Peyer's patch (tissue), 4 donors: Measurements from ENCODE around the gene TBC1D2. TPM values are rescaled to one million over a fixed set of nuclear protein-coding genes. Genes with fewer than 3 reads are reported as not detected.

Experiments
- DNase-seq, 3 donors: peaks; one replicate each; pipeline ENCODE4 v3.0.0-alpha.2; 2017 to 2019
- H3K27ac ChIP-seq, 4 donors: fragments of 200-600 bp; sonication (generic); one replicate each; pipeline ENCODE4 v1.5.1; 2016 to 2019
- H3K27me3 ChIP-seq, 2 donors: fragments of 200-600 bp; sonication (generic); one replicate each; pipeline ENCODE4 v1.5.1; 2019
- H3K36me3 ChIP-seq, 3 donors: fragments of 200-600 bp; sonication (generic); one replicate each; pipeline ENCODE4 v1.5.1; 2016 to 2019
- H3K4me1 ChIP-seq, 4 donors: fragments of 200-600 bp; sonication (generic); one replicate each; pipeline ENCODE4 v1.5.1; 2016 to 2019
- H3K4me3 ChIP-seq, 4 donors: fragments of 200-600 bp; sonication (generic); 1 replicate in 3 of 4; 2 replicates in 1 of 4; pipeline ENCODE4 v1.5.1; 2016 to 2019; ENCODE audit warnings: mild to moderate bottlenecking in 1 of 4
- H3K9me3 ChIP-seq, 4 donors: fragments of 200-600 bp; sonication (generic); one replicate each; pipeline ENCODE4 v1.5.1; 2016 to 2019; ENCODE audit warnings: mild to moderate bottlenecking in 1 of 4
- CTCF ChIP-seq, 6 experiments: fragments of 450-650 bp in 4 of 6; fragments of 200-600 bp in 2 of 6; sonication (generic) in 1 of 6; IDR thresholded peaks; one replicate each; pipeline ENCODE4 v1.5.1; 2017 to 2019; ENCODE audit warnings: antibody characterized with exemption in 6 of 6, mild to moderate bottlenecking in 3 of 6, moderate library complexity in 1 of 6
- POLR2A ChIP-seq, 2 donors: fragments of 450-650 bp; IDR thresholded peaks; one replicate each; pipeline ENCODE4 v1.5.1; 2017; ENCODE audit warnings: antibody characterized with exemption in 2 of 2, mild to moderate bottlenecking in 2 of 2, moderate library complexity in 2 of 2
- total RNA-seq, 4 donors: library from RNA; depleted of rRNA; stranded (reverse); fragments of >200 nt; gene quantifications; one replicate each; pipeline ENCODE4 v1.1.0, GENCODE V29; 2016

The TBC1D2 gene
- total RNA-seq, 4 donors from 2014 or later, result 28.1 to 68.8 (median 48.4) TPM

- Histone ChIP-seq H3K27ac (no peak overlapping the region), H3K36me3 (no peaks in the 10 kb centered on the region), H3K9me3 (no peaks in the 10 kb centered on the region), H3K4me1 (no peaks in the 10 kb centered on the region), H3K4me3 (no peak overlapping the region), H3K27me3 (no peaks in the 10 kb centered on the region)
- TF ChIP-seq POLR2A (IDR thresholded peaks at IDR 0.05), result no peak
- TF ChIP-seq CTCF (IDR thresholded peaks at IDR 0.05), result no peak
- no peak for DNase-seq
These were observed 45.2 kb upstream of the TBC1D2 start for GRCh38 chr9:98300611-98301010.

- TF ChIP-seq CTCF (IDR thresholded peaks at IDR 0.05) (no peak), POLR2A (IDR thresholded peaks at IDR 0.05) (no peak)
These were observed 43.0 kb upstream of the TBC1D2 start for GRCh38 chr9:98298476-98298875.

GRCh38 chr9:98295824-98296223, 40.4 kb upstream of the TBC1D2 start:
- TF ChIP-seq CTCF (IDR thresholded peaks at IDR 0.05) (no peak), POLR2A (IDR thresholded peaks at IDR 0.05) (no peak)

More at GRCh38 chr9:98298476-98298875, 43.0 kb upstream of the TBC1D2 start:
- H3K4me1 ChIP-seq, result no peaks in the 10 kb centered on the region
- H3K4me3 ChIP-seq, result no peak overlapping the region
- H3K9me3 ChIP-seq, result no peaks in the 10 kb centered on the region
- no peaks in the 10 kb centered on the region for H3K27me3 ChIP-seq
- no peak for DNase-seq
- no peaks in the 10 kb centered on the region for H3K36me3 ChIP-seq
- H3K27ac ChIP-seq, result no peak overlapping the region

GRCh38 chr9:98291820-98292219, 36.4 kb upstream of the TBC1D2 start:
- no peaks in the 10 kb centered on the region for H3K27me3 ChIP-seq
- no peak overlapping the region for H3K4me3 ChIP-seq
- no peaks in the 10 kb centered on the region for H3K36me3 ChIP-seq
- no peak overlapping the region for H3K27ac ChIP-seq
- no peaks in the 10 kb centered on the region for H3K9me3 ChIP-seq
- H3K4me1 ChIP-seq, result no peaks in the 10 kb centered on the region
- DNase-seq, result no peak
- TF ChIP-seq CTCF (IDR thresholded peaks at IDR 0.05), result no peak
- TF ChIP-seq POLR2A (IDR thresholded peaks at IDR 0.05), result no peak

More at GRCh38 chr9:98295824-98296223, 40.4 kb upstream of the TBC1D2 start:
- DNase-seq, result no peak
- Histone ChIP-seq H3K4me3 (no peak overlapping the region), H3K36me3 (no peaks in the 10 kb centered on the region), H3K9me3 (no peaks in the 10 kb centered on the region), H3K27ac (no peak overlapping the region), H3K4me1 (no peaks in the 10 kb centered on the region), H3K27me3 (no peaks in the 10 kb centered on the region)

- no peak overlapping the region for H3K4me3 ChIP-seq
- no peak overlapping the region for H3K27ac ChIP-seq
- no peak for TF ChIP-seq POLR2A (IDR thresholded peaks at IDR 0.05)
- TF ChIP-seq CTCF (IDR thresholded peaks at IDR 0.05), result no peak
- H3K36me3 ChIP-seq, result no peaks in the 10 kb centered on the region
- H3K27me3 ChIP-seq, result no peaks in the 10 kb centered on the region
- H3K4me1 ChIP-seq, result no peaks in the 10 kb centered on the region
- H3K9me3 ChIP-seq, result no peaks in the 10 kb centered on the region
- DNase-seq, result no peak
These were observed 35.0 kb upstream of the TBC1D2 start for GRCh38 chr9:98290411-98290810.

- TF ChIP-seq CTCF (IDR thresholded peaks at IDR 0.05) (no peak), POLR2A (IDR thresholded peaks at IDR 0.05) (no peak)
- Histone ChIP-seq H3K9me3 (no peaks in the 10 kb centered on the region), H3K27me3 (no peaks in the 10 kb centered on the region), H3K4me3 (no peak overlapping the region), H3K27ac (no peak overlapping the region), H3K36me3 (no peaks in the 10 kb centered on the region), H3K4me1 (no peaks in the 10 kb centered on the region)
- no peak for DNase-seq
These were observed 34.3 kb upstream of the TBC1D2 start for GRCh38 chr9:98289614-98290201.
